SK-N-SH treated with all-trans-retinoic acid at 6 μM for 48 hours (cell line): ENCODE data around the gene CLIP1.

Source experiments
- ISL1 ChIP-seq: fragments of 250-450 bp; sonication (Bioruptor Pico); IDR thresholded peaks from 2 replicates; pipeline ENCODE4 v2.1.2; 2022; ENCODE audit warnings: mild to moderate bottlenecking, moderate library complexity
- ZFP30 ChIP-seq: fragments of 450-650 bp; formaldehyde crosslinking; IDR thresholded peaks from 2 replicates; pipeline ENCODE4 v1.5.0; 2022; ENCODE audit warnings: mild to moderate bottlenecking, moderate library complexity
- TF ChIP-seq, protein P1 (sequence below): fragments of 250-450 bp; sonication (Bioruptor Pico); IDR thresholded peaks from 2 replicates; pipeline ENCODE4 v1.5.0; 2020; ENCODE audit warnings: mild to moderate bottlenecking, moderate library complexity

DNA sequence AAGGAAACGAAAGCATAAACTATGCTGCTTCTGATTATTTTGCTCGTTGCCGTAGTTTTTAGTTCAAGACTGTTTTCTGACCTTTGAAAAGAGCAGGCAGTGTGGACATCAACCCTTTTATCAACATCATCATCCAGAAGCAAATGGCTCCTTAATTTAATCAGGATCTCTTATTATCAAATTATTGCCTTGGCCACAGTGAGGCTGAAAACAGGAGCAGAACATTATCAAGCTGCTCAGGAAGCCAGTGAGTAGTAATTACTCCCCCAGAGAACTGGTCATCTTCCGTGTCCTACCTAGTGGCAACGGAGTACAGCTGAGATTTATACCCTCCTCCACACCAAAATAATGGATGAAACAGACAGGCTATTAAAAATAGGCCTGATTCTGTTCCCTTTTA, 194.4 kb downstream of the CLIP1 start:
- TF ChIP-seq ZFP30 (CRISPR knock-in tag) (no peak), ISL1 (CRISPR knock-in tag) (peak; percentile 99)
- TF ChIP-seq, protein P1, sequence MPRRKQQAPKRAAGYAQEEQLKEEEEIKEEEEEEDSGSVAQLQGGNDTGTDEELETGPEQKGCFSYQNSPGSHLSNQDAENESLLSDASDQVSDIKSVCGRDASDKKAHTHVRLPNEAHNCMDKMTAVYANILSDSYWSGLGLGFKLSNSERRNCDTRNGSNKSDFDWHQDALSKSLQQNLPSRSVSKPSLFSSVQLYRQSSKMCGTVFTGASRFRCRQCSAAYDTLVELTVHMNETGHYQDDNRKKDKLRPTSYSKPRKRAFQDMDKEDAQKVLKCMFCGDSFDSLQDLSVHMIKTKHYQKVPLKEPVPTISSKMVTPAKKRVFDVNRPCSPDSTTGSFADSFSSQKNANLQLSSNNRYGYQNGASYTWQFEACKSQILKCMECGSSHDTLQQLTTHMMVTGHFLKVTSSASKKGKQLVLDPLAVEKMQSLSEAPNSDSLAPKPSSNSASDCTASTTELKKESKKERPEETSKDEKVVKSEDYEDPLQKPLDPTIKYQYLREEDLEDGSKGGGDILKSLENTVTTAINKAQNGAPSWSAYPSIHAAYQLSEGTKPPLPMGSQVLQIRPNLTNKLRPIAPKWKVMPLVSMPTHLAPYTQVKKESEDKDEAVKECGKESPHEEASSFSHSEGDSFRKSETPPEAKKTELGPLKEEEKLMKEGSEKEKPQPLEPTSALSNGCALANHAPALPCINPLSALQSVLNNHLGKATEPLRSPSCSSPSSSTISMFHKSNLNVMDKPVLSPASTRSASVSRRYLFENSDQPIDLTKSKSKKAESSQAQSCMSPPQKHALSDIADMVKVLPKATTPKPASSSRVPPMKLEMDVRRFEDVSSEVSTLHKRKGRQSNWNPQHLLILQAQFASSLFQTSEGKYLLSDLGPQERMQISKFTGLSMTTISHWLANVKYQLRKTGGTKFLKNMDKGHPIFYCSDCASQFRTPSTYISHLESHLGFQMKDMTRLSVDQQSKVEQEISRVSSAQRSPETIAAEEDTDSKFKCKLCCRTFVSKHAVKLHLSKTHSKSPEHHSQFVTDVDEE (CRISPR knock-in tag), result peak; percentile 90
